Stimulated activated naive B cell treated with anti-CD40 and anti-IgM and Interleukin-4, amounts not matched to agents 10 μg/mL and 1 μg/mL and 100 μg/mL, for 72 hours (primary cell): ENCODE data around the gene PRKCA.
"Not testable (repeated sequence)": the region's sequence is repeated elsewhere in the genome, so short reads cannot be mapped to it uniquely, and the experiment has no call there.

Source experiments
- ATAC-seq, 2 donors: fragments of 150-1000 bp; cut with Tn5 transposase; replicated peaks; 2 replicates each; pipeline ENCODE4 v1.10.0; 2021; ENCODE audit warnings: moderate library complexity in 1 of 2
- DNase-seq: peaks from one replicate; pipeline ENCODE4 v3.0.0; 2021
- H3K27ac Mint-ChIP-seq: one replicate; pipeline ENCODE4 v1.8.0; 2022; ENCODE audit warnings: mild to moderate bottlenecking, mixed read lengths
- H3K27me3 Mint-ChIP-seq, 2 donors: one replicate each; pipeline ENCODE4 v1.8.0; 2022; ENCODE audit warnings: mixed read lengths in 2 of 2
- H3K36me3 Mint-ChIP-seq, 2 donors: one replicate each; pipeline ENCODE4 v1.8.0; 2022; ENCODE audit warnings: mixed read lengths in 2 of 2, mild to moderate bottlenecking in 1 of 2
- H3K4me1 Mint-ChIP-seq, 2 donors: one replicate each; pipeline ENCODE4 v1.8.0; 2022; ENCODE audit warnings: mixed read lengths in 2 of 2, mild to moderate bottlenecking in 1 of 2
- H3K4me3 Mint-ChIP-seq, 2 donors: one replicate each; pipeline ENCODE4 v1.8.0; 2022; ENCODE audit warnings: mild to moderate bottlenecking in 2 of 2, mixed read lengths in 2 of 2, moderate library complexity in 1 of 2
- H3K9me3 Mint-ChIP-seq, 2 donors: one replicate each; pipeline ENCODE4 v1.8.0; 2022; ENCODE audit warnings: mixed read lengths in 2 of 2, mild to moderate bottlenecking in 1 of 2

The PRKCA gene

GRCh38 chr17:66276328-66276937, 26.0 kb upstream of the PRKCA start:
- Mint-ChIP-seq H3K27ac (no peak overlapping the region), H3K27me3 (peaks cover 10 to 15% of the 10 kb centered on the region in 2 donors), H3K9me3 (peaks cover 0 to 4% of the 10 kb centered on the region in 2 donors), H3K4me3 (no peak overlapping the region), H3K36me3 (no peaks in the 10 kb centered on the region), H3K4me1 (no peaks in the 10 kb centered on the region)
- ATAC-seq: no peak
- no peak for DNase-seq

DNA sequence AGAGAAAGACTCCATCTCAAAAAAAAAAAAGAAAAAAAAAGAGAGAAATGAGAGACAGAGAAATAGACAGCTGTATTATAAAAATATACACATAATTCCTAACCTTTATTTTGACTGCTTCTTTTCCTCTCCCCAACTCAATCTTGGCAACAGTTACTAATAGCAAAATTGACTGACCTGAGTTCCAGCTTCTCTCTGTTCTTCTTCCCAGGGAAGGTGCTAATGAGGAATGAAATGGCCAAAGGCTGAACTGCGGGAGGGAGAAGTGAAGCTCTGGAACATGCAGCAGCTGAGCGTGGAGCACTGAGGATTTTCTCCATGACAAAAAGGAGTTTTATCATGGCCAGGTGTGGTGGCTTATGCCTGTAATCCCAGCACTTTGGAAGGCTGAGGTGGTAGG, 25.2 kb upstream of the PRKCA start:
- peaks cover 10 to 13% of the 10 kb centered on the region in 2 donors for H3K27me3 Mint-ChIP-seq
- no peak overlapping the region for H3K27ac Mint-ChIP-seq
- no peak for DNase-seq
- no peak for ATAC-seq
- H3K9me3 Mint-ChIP-seq: no peaks in the 10 kb centered on the region
- H3K36me3 Mint-ChIP-seq: no peaks in the 10 kb centered on the region
- no peak overlapping the region for H3K4me3 Mint-ChIP-seq
- no peaks in the 10 kb centered on the region for H3K4me1 Mint-ChIP-seq

DNA sequence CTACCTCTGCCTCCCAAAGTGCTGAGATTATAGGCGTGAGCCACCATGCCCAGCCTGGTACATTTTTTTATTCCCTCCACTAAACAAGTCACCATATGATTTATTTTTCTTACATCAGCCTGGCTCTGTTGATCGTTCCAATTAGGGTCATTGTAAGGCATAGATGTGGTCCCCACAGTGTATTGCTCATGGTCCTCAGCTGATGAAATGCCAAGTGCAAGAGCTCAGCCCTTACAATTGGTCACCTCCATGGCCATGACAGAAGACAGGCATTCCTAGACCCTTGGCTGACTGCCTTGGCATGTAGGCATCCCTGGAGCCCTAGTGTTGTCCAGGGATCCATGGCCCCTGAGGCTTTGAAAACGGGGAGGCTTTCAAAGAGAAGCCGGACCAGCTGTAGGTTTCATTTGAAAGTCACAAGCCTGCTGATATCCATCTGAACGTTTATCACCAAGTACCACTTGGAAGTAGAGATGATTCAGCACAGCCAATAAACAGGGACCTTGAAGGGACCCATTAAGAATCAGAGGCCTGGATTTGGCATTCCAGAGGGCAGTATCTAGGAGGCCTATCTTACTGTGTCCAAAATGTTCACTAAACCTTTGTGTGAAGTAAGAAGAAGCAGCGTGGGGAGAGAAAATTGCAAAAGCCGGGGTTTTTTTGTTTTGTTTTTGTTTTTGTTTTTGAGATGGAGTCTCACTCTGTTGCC, 20.6 kb upstream of the PRKCA start:
- H3K27ac Mint-ChIP-seq: no peak overlapping the region
- peaks cover 13 to 21% of the 10 kb centered on the region in 2 donors for H3K27me3 Mint-ChIP-seq
- no peak for ATAC-seq
- no peaks in the 10 kb centered on the region for H3K9me3 Mint-ChIP-seq
- no peak for DNase-seq
- H3K36me3 Mint-ChIP-seq: no peaks in the 10 kb centered on the region
- H3K4me3 Mint-ChIP-seq: no peak overlapping the region
- H3K4me1 Mint-ChIP-seq: no peaks in the 10 kb centered on the region

- no peaks in the 10 kb centered on the region for H3K36me3 Mint-ChIP-seq
- ATAC-seq (no peak), DNase-seq (no peak)
- no peaks in the 10 kb centered on the region for H3K4me1 Mint-ChIP-seq
- no peak overlapping the region for H3K27ac Mint-ChIP-seq
- no peak overlapping the region for H3K4me3 Mint-ChIP-seq
- H3K27me3 Mint-ChIP-seq: peaks cover 13 to 31% of the 10 kb centered on the region in 2 donors
- H3K9me3 Mint-ChIP-seq: no peaks in the 10 kb centered on the region
These were observed 19.0 kb upstream of the PRKCA start for GRCh38 chr17:66283296-66283934.

DNA sequence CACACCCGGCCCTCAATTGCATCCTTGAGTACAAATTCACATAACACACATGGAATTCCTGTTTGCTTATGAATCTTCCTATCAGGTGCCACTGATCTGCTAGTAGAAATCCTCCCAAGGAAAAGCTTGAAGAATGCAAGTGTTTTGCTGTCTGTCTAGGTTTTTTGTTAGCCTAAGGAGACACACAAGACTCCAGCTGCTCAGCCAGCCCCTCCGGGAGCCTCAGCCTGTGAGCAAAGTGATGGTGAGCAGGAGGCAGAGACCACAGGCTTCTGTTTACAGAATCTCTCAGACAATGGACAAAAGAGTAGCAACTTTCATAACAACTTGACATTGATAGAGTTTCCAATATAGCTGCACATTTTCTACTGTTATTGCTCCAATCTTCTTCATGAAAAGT, 18.4 kb upstream of the PRKCA start:
- Mint-ChIP-seq H3K27ac (no peak overlapping the region), H3K4me1 (no peaks in the 10 kb centered on the region), H3K36me3 (no peaks in the 10 kb centered on the region), H3K4me3 (no peak overlapping the region), H3K27me3 (peaks cover 13 to 31% of the 10 kb centered on the region in 2 donors), H3K9me3 (no peaks in the 10 kb centered on the region)
- DNase-seq (no peak), ATAC-seq (no peak)

GRCh38 chr17:66285149-66285548, 17.3 kb upstream of the PRKCA start:
- Mint-ChIP-seq H3K4me3 (no peak overlapping the region), H3K4me1 (no peaks in the 10 kb centered on the region), H3K36me3 (no peaks in the 10 kb centered on the region), H3K27ac (no peak overlapping the region), H3K9me3 (no peaks in the 10 kb centered on the region), H3K27me3 (peaks cover 13 to 31% of the 10 kb centered on the region in 2 donors)
- ATAC-seq (no peak), DNase-seq (no peak)

DNA sequence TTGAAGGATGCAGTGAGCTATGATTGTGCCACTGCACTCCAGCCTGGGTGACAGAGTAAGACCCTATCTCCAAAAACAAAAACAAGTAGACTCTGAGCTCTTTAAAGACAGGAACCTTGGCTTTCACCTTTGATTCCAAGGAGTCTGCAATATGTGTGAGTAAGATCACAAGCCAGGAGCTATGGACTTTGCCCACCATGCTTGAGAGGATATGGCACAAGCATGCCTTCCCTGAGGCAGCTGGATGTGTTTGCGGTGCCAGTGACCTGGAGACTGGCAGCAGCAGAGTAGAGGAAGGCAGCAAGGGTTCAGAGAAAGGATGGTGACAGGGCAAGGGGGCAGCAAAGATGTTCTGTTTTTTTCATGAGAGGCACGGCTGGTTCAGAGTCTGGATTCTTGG, 14.5 kb upstream of the PRKCA start:
- Mint-ChIP-seq H3K9me3 (no peaks in the 10 kb centered on the region), H3K4me1 (no peaks in the 10 kb centered on the region), H3K4me3 (no peak overlapping the region), H3K27ac (no peak overlapping the region), H3K36me3 (no peaks in the 10 kb centered on the region), H3K27me3 (peaks cover 13 to 27% of the 10 kb centered on the region in 2 donors)
- ATAC-seq: no peak
- no peak for DNase-seq

- Mint-ChIP-seq H3K27ac (no peak overlapping the region), H3K9me3 (no peaks in the 10 kb centered on the region), H3K4me1 (no peaks in the 10 kb centered on the region), H3K27me3 (peaks cover 7 to 11% of the 10 kb centered on the region in 2 donors), H3K4me3 (no peak overlapping the region), H3K36me3 (no peaks in the 10 kb centered on the region)
- peak in 1 of 2 donors; percentile 45 for ATAC-seq
- DNase-seq: no peak
These were observed 12.2 kb upstream of the PRKCA start for GRCh38 chr17:66290101-66290722.

GRCh38 chr17:66292353-66292752, 10.1 kb upstream of the PRKCA start:
- DNase-seq (no peak), ATAC-seq (no peak)
- H3K4me1 Mint-ChIP-seq: no peaks in the 10 kb centered on the region
- no peak overlapping the region for H3K4me3 Mint-ChIP-seq
- no peak overlapping the region for H3K27ac Mint-ChIP-seq
- peaks cover 0 to 10% of the 10 kb centered on the region in 2 donors for H3K27me3 Mint-ChIP-seq
- H3K36me3 Mint-ChIP-seq: no peaks in the 10 kb centered on the region
- H3K9me3 Mint-ChIP-seq: no peaks in the 10 kb centered on the region

- DNase-seq: no peak
- no peak for ATAC-seq
- no peaks in the 10 kb centered on the region for H3K4me1 Mint-ChIP-seq
- H3K36me3 Mint-ChIP-seq: no peaks in the 10 kb centered on the region
- H3K27me3 Mint-ChIP-seq: peaks cover 24 to 27% of the 10 kb centered on the region in 2 donors
- H3K4me3 Mint-ChIP-seq: no peak overlapping the region
- H3K9me3 Mint-ChIP-seq: no peaks in the 10 kb centered on the region
- H3K27ac Mint-ChIP-seq: no peak overlapping the region
These were observed 6.1 kb upstream of the PRKCA start for GRCh38 chr17:66296289-66296725.

- not testable (repeated sequence) for H3K9me3 Mint-ChIP-seq, DNase-seq, H3K4me1 Mint-ChIP-seq, ATAC-seq, H3K36me3 Mint-ChIP-seq, H3K27ac Mint-ChIP-seq, H3K4me3 Mint-ChIP-seq
- peaks cover 30 to 34% of the 10 kb centered on the region in 2 donors for H3K27me3 Mint-ChIP-seq
These were observed 5.0 kb upstream of the PRKCA start for GRCh38 chr17:66297443-66297842.

GRCh38 chr17:66299711-66300110, 2.7 kb upstream of the PRKCA start:
- ATAC-seq: no peak
- Mint-ChIP-seq H3K4me1 (peaks cover 10 to 12% of the 10 kb centered on the region in 2 donors), H3K4me3 (no peak overlapping the region), H3K27ac (no peak overlapping the region), H3K27me3 (peaks cover 39 to 48% of the 10 kb centered on the region in 2 donors), H3K36me3 (peaks cover 2 to 9% of the 10 kb centered on the region in 2 donors), H3K9me3 (no peaks in the 10 kb centered on the region)
- no peak for DNase-seq

GRCh38 chr17:66300956-66301355, 1.5 kb upstream of the PRKCA start:
- Mint-ChIP-seq H3K27me3 (peaks cover 35 to 50% of the 10 kb centered on the region in 2 donors), H3K27ac (no peak overlapping the region), H3K4me1 (peaks cover 10 to 12% of the 10 kb centered on the region in 2 donors)

DNA sequence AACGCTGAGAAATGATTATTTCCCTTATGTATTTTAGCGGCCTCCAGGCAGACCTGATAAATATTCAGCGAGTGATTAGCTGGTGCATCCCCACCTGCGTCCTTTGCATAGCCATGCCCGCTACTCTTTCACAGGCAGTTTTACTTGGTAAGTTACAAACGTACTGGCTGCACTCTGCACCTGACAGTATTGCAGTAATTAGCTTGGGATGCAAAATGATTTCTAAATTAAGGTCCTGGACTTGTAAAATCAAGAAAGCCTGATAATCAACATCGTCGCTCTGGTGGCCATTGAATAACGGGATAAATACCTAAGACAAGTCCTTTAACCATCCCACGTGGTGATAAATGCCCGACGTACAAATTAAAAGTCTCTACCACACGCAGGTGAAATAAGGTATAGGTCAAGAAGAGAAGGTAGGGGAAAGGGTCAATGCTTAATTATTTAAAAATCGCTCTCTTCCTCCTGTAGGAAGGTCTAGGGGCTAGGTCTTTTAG, 998 bp upstream of the PRKCA start:
- H3K27ac Mint-ChIP-seq: peak overlapping the region; percentile 87
- peaks cover 10 to 12% of the 10 kb centered on the region in 2 donors for H3K4me1 Mint-ChIP-seq
- ATAC-seq (peak in 1 of 2 donors; percentile 9), DNase-seq (no peak)
- peak overlapping the region; percentile 89 to 91 for H3K4me3 Mint-ChIP-seq
- H3K36me3 Mint-ChIP-seq: peaks cover 2 to 10% of the 10 kb centered on the region in 2 donors
- H3K27me3 Mint-ChIP-seq: peaks cover 37 to 50% of the 10 kb centered on the region in 2 donors
- H3K9me3 Mint-ChIP-seq: no peaks in the 10 kb centered on the region

More at GRCh38 chr17:66300956-66301355, 1.5 kb upstream of the PRKCA start:
- Mint-ChIP-seq H3K9me3 (no peaks in the 10 kb centered on the region), H3K36me3 (peaks cover 2 to 9% of the 10 kb centered on the region in 2 donors), H3K4me3 (no peak overlapping the region)
- no peak for DNase-seq
- no peak for ATAC-seq
